ENCODE results near the gene LARP6.

GRCh38 chr15:70806992-70807712 is 46.8 kb downstream of the LARP6 start:
- TF ChIP-seq, protein P1, sequence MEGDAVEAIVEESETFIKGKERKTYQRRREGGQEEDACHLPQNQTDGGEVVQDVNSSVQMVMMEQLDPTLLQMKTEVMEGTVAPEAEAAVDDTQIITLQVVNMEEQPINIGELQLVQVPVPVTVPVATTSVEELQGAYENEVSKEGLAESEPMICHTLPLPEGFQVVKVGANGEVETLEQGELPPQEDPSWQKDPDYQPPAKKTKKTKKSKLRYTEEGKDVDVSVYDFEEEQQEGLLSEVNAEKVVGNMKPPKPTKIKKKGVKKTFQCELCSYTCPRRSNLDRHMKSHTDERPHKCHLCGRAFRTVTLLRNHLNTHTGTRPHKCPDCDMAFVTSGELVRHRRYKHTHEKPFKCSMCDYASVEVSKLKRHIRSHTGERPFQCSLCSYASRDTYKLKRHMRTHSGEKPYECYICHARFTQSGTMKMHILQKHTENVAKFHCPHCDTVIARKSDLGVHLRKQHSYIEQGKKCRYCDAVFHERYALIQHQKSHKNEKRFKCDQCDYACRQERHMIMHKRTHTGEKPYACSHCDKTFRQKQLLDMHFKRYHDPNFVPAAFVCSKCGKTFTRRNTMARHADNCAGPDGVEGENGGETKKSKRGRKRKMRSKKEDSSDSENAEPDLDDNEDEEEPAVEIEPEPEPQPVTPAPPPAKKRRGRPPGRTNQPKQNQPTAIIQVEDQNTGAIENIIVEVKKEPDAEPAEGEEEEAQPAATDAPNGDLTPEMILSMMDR (IDR thresholded peaks at IDR 0.05) = no peak
- TF ChIP-seq POLR2A (IDR thresholded peaks at IDR 0.05; ENCODE audit: low read depth) (no peak), POLR2AphosphoS5 (IDR thresholded peaks at IDR 0.05) (no peak)

Data from esophagus muscularis mucosa (tissue), 3 donors.